Mucosa of descending colon (tissue), 3 donors: Measurements from ENCODE around the gene CFLAR. TPM values are rescaled to one million over a fixed set of nuclear protein-coding genes. Genes with fewer than 3 reads are reported as not detected.
"Not testable (repeated sequence)": the region's sequence is repeated elsewhere in the genome, so short reads cannot be mapped to it uniquely, and the experiment has no call there.

Experiments
- ATAC-seq: fragments of 200-7000 bp; cut with Tn5 transposase; one replicate; pipeline ENCODE4 v1.9.1; 2020; ENCODE audit warnings: mild to moderate bottlenecking, moderate library complexity
- DNase-seq, 3 donors: peaks; one replicate each; pipeline ENCODE4 v3.0.0-alpha.2; 2020
- H3K36me3 ChIP-seq: fragments of 200-600 bp; one replicate; pipeline ENCODE4 v1.8.0; 2021; ENCODE audit warnings: low read depth, mild to moderate bottlenecking
- H3K4me1 ChIP-seq: fragments of 200-600 bp; one replicate; pipeline ENCODE4 v1.8.0; 2021; ENCODE audit warnings: low read depth, mild to moderate bottlenecking
- H3K4me3 ChIP-seq: fragments of 200-600 bp; one replicate; pipeline ENCODE4 v1.8.0; 2021; ENCODE audit warnings: mild to moderate bottlenecking
- H3K9me3 ChIP-seq: fragments of 200-600 bp; one replicate; pipeline ENCODE4 v1.8.0; 2021; ENCODE audit warnings: mild to moderate bottlenecking
- intact Hi-C, 2 donors: fragments of 100-400 bp; cut with DNase I in 1 of 2; cut with micrococcal nuclease in 1 of 2; formaldehyde crosslinking; loops; one replicate each; pipeline versions ENCODE4 v1.11.0 to v1.11.1; 2022; cut with DNase I, micrococcal nuclease
- total RNA-seq, 3 donors: library from RNA; stranded (reverse); fragmentation: NEBNext Ultra II Directional in 2 of 3; extraction: Animal tissue kit (Norgen Biotek cat#: 25700) in 2 of 3; gene quantifications; one replicate each; pipeline versions ENCODE4 v1.2.1 to v1.2.4, GENCODE V29; 2021 to 2023
- TF ChIP-seq, protein P1 (sequence below): fragments of 200-600 bp; IDR thresholded peaks from one replicate; pipeline ENCODE4 v1.8.0; 2022; ENCODE audit warnings: antibody characterized with exemption, mild to moderate bottlenecking
- donor health status: DM: no; HTN: no; CAD: no; lungs with moderate emphysema.
- donor health status: DM: no; HTN: no; CAD: no.
- donor health status: DM: no; HTN: yes; CAD: no.

The CFLAR gene
- total RNA-seq, 3 donors from 2014 or later = 161 to 171 (median 166) TPM

DNA sequence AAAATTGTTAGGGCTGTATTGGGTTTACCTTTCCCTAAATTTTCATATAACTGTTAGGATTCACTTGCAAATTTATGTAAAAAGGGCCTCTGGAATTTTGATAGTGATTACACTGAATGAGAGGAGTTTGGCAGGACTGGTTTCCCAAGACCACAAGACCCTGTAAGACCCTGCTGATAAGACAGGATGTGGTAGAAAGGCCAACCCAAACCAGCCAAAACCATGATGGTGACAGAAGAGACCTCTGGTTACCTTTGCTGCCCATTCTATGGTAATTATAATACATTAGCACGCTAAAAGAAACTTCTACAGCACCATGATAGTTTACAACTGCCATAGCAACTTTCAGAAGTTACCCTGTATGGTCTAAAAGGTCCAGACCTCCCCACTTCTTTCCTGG is 58.7 kb downstream of the CFLAR start:
- TF ChIP-seq, protein P1, sequence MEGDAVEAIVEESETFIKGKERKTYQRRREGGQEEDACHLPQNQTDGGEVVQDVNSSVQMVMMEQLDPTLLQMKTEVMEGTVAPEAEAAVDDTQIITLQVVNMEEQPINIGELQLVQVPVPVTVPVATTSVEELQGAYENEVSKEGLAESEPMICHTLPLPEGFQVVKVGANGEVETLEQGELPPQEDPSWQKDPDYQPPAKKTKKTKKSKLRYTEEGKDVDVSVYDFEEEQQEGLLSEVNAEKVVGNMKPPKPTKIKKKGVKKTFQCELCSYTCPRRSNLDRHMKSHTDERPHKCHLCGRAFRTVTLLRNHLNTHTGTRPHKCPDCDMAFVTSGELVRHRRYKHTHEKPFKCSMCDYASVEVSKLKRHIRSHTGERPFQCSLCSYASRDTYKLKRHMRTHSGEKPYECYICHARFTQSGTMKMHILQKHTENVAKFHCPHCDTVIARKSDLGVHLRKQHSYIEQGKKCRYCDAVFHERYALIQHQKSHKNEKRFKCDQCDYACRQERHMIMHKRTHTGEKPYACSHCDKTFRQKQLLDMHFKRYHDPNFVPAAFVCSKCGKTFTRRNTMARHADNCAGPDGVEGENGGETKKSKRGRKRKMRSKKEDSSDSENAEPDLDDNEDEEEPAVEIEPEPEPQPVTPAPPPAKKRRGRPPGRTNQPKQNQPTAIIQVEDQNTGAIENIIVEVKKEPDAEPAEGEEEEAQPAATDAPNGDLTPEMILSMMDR = no peak
- Histone ChIP-seq H3K4me3 (no peak overlapping the region), H3K9me3 (no peaks in the 10 kb centered on the region), H3K4me1 (peaks cover 17% of the 10 kb centered on the region), H3K36me3 (no peaks in the 10 kb centered on the region)
- no peak for ATAC-seq
- intact Hi-C loops = no loop called here
- no peak for DNase-seq

DNA sequence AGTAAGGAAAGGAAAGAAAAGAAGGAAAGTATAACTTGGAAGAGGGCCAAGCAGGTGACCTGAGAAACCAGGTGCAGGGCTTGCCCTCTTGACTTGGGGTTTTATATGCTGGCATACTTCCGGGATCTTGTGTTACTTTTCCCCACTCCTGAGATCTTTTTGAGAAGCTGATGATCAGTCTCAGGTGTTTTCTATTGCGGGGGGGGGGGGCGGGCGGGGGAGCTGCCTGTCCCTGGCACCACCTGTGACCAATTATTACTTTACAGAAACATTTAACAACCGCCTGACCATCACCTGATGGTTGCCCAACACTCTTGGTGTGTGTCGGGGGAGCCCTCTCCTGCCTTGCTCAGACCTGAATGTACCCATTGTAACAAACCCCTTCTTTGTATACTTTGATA is 60.1 kb downstream of the CFLAR start:
- H3K9me3 ChIP-seq = no peaks in the 10 kb centered on the region
- DNase-seq (peak in 1 of 3 donors; percentile 58), ATAC-seq (peak; percentile 62)
- peaks cover 20% of the 10 kb centered on the region for H3K4me1 ChIP-seq
- H3K4me3 ChIP-seq = no peak overlapping the region
- intact Hi-C loops = no loop called here
- H3K36me3 ChIP-seq = no peaks in the 10 kb centered on the region
- TF ChIP-seq, protein P1 = no peak

DNA sequence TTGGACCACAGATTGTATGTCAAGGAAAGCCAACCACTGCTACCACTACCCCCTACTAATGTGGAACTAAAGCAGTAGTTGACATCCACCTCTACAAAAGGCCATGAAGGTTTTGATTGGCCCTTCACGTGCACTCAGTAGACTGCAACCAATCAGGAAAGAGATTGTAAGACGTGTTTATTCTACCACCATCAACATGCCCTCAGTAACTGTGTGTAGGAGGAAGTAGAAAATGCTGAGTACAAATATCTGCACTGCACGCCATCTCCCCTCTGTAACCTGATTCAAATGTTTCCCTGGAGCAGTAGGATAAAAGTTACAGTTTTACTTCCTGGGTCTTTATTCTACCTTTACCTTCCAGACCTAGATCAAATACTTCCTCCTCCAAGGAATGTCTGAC is 64.0 kb downstream of the CFLAR start:
- ATAC-seq (peak; percentile 28), DNase-seq (no peak)
- Histone ChIP-seq H3K9me3 (no peaks in the 10 kb centered on the region), H3K36me3 (no peaks in the 10 kb centered on the region), H3K4me3 (no peak overlapping the region), H3K4me1 (peaks cover 8% of the 10 kb centered on the region)
- TF ChIP-seq, protein P1 = no peak
- intact Hi-C loops = loop anchor here in 1 of 2 donors (5.0 to 10.0 kb wide), 2 partner anchors 52 to 275 kb away; no protein-coding TSS in a partner anchor

DNA sequence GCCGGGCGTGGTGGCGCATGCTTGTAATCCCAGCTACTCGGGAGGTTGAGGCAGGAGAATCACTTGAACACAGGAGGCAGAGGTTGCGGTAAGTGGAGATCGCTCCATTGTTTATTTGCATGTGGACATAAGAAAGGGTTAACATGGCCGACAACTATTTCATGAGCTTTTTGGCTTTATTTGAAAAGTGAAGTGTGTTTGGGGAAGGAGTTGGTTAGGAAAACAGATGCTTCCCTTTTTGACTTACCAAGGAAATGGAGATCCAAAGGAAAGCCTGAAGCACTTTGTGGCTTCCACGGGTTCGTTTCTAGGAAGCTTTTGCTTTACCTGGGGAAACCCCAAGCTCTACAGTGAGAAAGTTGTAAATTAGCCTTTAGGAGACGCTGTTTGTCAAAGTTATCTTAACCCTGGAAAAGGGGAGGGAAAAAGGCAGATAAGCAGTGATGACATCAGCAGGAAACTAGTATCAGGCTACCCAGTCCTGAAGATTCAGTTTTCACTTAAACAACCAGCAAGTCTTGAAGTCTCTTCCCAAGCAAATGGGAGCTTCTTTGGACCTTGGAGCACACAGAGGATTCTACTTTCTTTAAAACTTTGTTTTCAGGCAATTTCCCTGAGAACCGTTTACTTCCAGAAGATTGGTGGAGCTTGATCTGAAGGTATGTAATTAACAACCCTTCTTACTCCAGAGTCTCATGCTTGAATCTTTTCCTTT is 66.8 kb downstream of the CFLAR start, which contains the start of gene CASP10:
TSS of gene CASP10 (plus strand) at position 492 of the 715 bp plus-strand sequence. CDS start 2,637 bp downstream, outside the sequence.
- ATAC-seq (peak; percentile 94), DNase-seq (peak in 1 of 3 donors; percentile 63)
- TF ChIP-seq, protein P1 = no peak
- no peaks in the 10 kb centered on the region for H3K36me3 ChIP-seq
- no peaks in the 10 kb centered on the region for H3K9me3 ChIP-seq
- H3K4me1 ChIP-seq = peaks cover 3% of the 10 kb centered on the region
- intact Hi-C loops = loop anchor here in 1 of 2 donors (5.0 to 10.0 kb wide), 2 partner anchors 49 to 278 kb away; no protein-coding TSS in a partner anchor
- H3K4me3 ChIP-seq = peak within 1 kb of the TSS; percentile 27

DNA sequence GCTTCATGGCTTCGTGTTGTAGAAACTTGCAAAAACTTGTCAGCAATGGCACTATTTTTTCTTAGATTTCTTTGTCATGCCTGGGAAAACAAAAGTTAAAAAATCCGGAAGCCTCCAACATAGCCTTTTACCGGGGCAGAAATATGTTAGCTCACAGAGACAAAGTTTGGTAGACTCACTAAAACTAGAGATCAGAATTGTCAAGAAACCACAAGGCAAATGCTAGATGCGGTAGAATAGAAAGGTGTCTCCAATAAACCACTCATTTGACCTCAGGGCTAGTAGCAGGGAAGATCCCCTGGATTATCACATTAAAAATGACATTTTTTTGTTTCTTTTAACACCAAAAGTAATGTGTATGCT is 67.4 kb downstream of the CFLAR start:
- Histone ChIP-seq H3K4me3 (peak overlapping the region; percentile 27), H3K36me3 (no peaks in the 10 kb centered on the region), H3K4me1 (peaks cover 3% of the 10 kb centered on the region), H3K9me3 (no peaks in the 10 kb centered on the region)
- no peak for ATAC-seq
- DNase-seq = no peak
- TF ChIP-seq, protein P1 = no peak
- intact Hi-C loops = loop anchor here in 1 of 2 donors (5.0 to 10.0 kb wide), 2 partner anchors 49 to 279 kb away; no protein-coding TSS in a partner anchor

DNA sequence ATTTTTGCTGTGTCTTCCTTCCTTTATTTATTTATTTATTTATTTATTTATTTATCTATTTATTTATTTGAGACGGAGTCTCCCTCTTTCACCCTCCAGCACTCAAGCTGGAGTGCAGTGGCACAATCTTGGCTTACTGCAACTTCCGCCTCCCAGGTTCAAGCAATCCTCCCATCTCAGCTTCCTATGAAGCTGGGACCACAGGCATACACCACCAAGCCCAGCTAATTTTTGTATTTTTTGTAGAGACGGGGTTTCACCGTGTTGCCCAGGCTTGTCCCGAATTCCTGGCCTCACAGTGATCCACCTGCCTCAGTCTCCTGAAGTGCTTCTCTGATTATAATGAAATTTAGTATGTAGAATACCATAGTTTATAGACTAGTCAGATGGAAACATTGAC is 67.9 kb downstream of the CFLAR start:
- DNase-seq, H3K4me3 ChIP-seq, H3K36me3 ChIP-seq, H3K4me1 ChIP-seq, H3K9me3 ChIP-seq: not testable (repeated sequence)
- intact Hi-C loops = loop anchor here in 1 of 2 donors (5.0 to 10.0 kb wide), 2 partner anchors 48 to 279 kb away; no protein-coding TSS in a partner anchor
- peak; percentile 32 for ATAC-seq

DNA sequence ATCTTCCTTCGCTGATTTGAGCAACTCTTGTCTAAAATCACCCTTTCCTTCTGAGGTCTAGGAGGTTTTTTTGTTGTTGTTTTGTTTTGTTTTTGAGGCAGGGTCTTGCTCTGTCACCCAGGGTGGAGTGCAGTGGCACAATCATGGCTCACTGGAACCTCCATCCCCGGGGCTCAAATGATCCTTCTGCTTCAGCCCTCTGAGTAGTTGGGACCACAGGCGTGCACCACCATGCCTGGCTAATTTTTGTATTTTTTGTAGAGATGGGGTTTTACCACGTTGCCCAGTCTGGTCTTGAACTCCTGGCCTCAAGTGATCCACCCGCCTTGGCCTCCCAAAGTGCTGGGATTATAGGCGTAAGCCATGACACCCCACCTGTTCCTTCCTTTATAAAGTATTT is 68.3 kb downstream of the CFLAR start:
- H3K4me1 ChIP-seq, DNase-seq, H3K9me3 ChIP-seq, H3K36me3 ChIP-seq, H3K4me3 ChIP-seq, ATAC-seq: not testable (repeated sequence)
- intact Hi-C loops = loop anchor here in 1 of 2 donors (5.0 to 10.0 kb wide), 2 partner anchors 48 to 279 kb away; no protein-coding TSS in a partner anchor
